Pancreas (tissue), 10 donors: ENCODE results near the gene FCRL4. TPM values are rescaled to one million over a fixed set of nuclear protein-coding genes. Genes with fewer than 3 reads are reported as not detected.

Experiments
- ATAC-seq, 4 donors: fragments of 200-7000 bp; cut with Tn5 transposase; one replicate each; pipeline versions ENCODE4 v1.8.0 to v1.9.1; 2020; ENCODE audit warnings: mild to moderate bottlenecking in 4 of 4, moderate library complexity in 4 of 4
- DNase-seq, 6 donors: peaks; one replicate each; pipeline ENCODE4 v3.0.0-alpha.2; 2020
- FAIRE-seq: peaks from 2 replicates; lab custom pipeline; 2012; peaks lifted over from hg19 to GRCh38; lab: Jason Lieb, UNC
- H3K27ac ChIP-seq, 4 donors: fragments of 200-600 bp; sonication (generic); 1 replicate in 3 of 4; 2 replicates in 1 of 4; pipeline versions ENCODE4 v1.5.0 to v1.8.0; 2020
- H3K27me3 ChIP-seq, 4 donors: fragments of 200-600 bp; one replicate each; pipeline ENCODE4 v1.8.0; 2021
- H3K36me3 ChIP-seq, 3 donors: fragments of 200-600 bp; sonication (generic) in 1 of 3; one replicate each; pipeline versions ENCODE4 v1.5.0 to v1.8.0; 2020 to 2021
- H3K4me1 ChIP-seq, 3 donors: fragments of 200-600 bp; one replicate each; pipeline ENCODE4 v1.8.0; 2021
- H3K4me3 ChIP-seq, 4 donors: fragments of 200-600 bp; sonication (generic) in 2 of 4; one replicate each; pipeline versions ENCODE4 v1.5.0 to v1.8.0; 2020 to 2021
- H3K9me3 ChIP-seq, 4 donors: fragments of 200-600 bp; one replicate each; pipeline ENCODE4 v1.8.0; 2021
- WGBS, 2 donors: extraction: QIAGEN DNeasy Blood & Tissue Kit; methylation state at CpG; one replicate each; pipeline ENCODE4 v1.1.7; 2013; 5-methylcytosine and 5-hydroxymethylcytosine counted together
- intact Hi-C, 3 donors: fragments of 100-400 bp; cut with DNase I; formaldehyde crosslinking; loops; one replicate each; pipeline versions ENCODE4 v1.11.1 to v1.14.2; 2022
- polyA plus RNA-seq, 2 donors: library from polyadenylated mRNA; stranded (reverse); fragments of 200-250 nt; gene quantifications; one replicate each; pipeline ENCODE4 v1.2.3, GENCODE V29; 2013
- total RNA-seq, 6 donors: library from RNA; stranded (reverse); fragmentation: NEBNext Ultra II Directional in 4 of 6; extraction: Animal tissue kit (Norgen Biotek cat#: 25700) in 4 of 6; gene quantifications; one replicate each; pipeline versions ENCODE4 v1.2.1 to v1.2.4, GENCODE V29; 2021 to 2023
- TF ChIP-seq, protein P1 (sequence below), 4 donors: fragments of 200-600 bp; sonication (generic) in 3 of 4; IDR thresholded peaks; one replicate each; pipeline versions ENCODE4 v1.5.0 to v1.8.0; 2021; ENCODE audit warnings: antibody characterized with exemption in 4 of 4
- donor health status: healthy with polysubstance abuse.
- donor health status: DM: no; HTN: no; CAD: no; lungs with moderate emphysema.
- donor health status: DM: no; HTN: no; CAD: no.
- donor health status: control.
- donor health status: control.
- donor health status: Bipolar disorder and iron deficiency.
- donor health status: DM: yes; HTN: yes; CAD: no.
- donor health status: DM: no; HTN: no; CAD: no.
- donor health status: DM: no; HTN: no; CAD: no.
- donor health status: DM: yes; HTN: yes; CAD: no.

Gene FCRL4
- total RNA-seq (not detected), polyA plus RNA-seq (not detected)

DNA sequence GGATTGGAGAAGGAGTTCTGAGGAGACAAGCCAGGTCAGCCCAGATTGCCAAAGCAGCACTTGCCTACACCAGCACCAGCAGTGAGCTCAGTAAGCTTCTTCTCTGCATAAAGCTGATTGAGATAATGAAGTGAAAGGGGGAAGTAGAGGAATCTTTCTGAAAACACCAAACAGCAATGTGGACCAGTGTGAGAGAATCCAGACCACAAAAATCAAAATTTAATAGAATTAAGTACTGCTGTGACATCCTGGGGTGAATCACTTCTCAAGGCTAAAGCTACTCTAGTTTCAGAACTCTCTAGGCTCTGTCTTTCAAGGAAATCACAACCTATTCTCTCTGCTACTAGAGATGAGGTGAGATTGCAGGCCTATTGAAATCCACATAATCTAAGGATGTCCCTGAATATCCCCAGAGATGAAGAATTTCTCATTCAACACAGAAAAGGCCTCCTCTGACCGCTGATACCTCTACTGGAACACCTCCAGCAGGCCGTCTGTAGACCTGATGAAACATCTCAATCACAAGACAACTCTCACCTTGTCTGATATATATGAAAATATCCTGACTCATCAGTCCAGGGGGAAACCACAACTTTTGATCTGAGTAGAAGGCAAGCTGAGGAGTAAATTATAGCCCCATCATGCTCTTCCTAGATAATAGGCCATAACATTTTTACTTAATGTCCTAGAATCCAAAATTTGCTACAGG lies at the start of gene FCRL4:
Gene FCRL4 (minus strand): TSS at position 127 of the 709 bp plus-strand sequence. CDS start 141 bp downstream, outside the sequence.
- no peaks in the 10 kb centered on the region for H3K4me1 ChIP-seq
- no peak within 1 kb of the TSS for H3K4me3 ChIP-seq
- no peak within 1 kb of the TSS for H3K27ac ChIP-seq
- TF ChIP-seq, protein P1, sequence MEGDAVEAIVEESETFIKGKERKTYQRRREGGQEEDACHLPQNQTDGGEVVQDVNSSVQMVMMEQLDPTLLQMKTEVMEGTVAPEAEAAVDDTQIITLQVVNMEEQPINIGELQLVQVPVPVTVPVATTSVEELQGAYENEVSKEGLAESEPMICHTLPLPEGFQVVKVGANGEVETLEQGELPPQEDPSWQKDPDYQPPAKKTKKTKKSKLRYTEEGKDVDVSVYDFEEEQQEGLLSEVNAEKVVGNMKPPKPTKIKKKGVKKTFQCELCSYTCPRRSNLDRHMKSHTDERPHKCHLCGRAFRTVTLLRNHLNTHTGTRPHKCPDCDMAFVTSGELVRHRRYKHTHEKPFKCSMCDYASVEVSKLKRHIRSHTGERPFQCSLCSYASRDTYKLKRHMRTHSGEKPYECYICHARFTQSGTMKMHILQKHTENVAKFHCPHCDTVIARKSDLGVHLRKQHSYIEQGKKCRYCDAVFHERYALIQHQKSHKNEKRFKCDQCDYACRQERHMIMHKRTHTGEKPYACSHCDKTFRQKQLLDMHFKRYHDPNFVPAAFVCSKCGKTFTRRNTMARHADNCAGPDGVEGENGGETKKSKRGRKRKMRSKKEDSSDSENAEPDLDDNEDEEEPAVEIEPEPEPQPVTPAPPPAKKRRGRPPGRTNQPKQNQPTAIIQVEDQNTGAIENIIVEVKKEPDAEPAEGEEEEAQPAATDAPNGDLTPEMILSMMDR (IDR thresholded peaks at IDR 0.05) = no peak
- DNase-seq (no peak), FAIRE-seq (no peak), ATAC-seq (no peak)
- H3K9me3 ChIP-seq = no peaks in the 10 kb centered on the region
- peaks cover 0 to 4% (median 0%) of the 10 kb centered on the region in 4 donors for H3K27me3 ChIP-seq
- intact Hi-C loops = no loop called here
- 68 to 77% methylated on average over 2 of the region's 2 CpGs for WGBS, 2 donors
- no peaks in the 10 kb centered on the region for H3K36me3 ChIP-seq

DNA sequence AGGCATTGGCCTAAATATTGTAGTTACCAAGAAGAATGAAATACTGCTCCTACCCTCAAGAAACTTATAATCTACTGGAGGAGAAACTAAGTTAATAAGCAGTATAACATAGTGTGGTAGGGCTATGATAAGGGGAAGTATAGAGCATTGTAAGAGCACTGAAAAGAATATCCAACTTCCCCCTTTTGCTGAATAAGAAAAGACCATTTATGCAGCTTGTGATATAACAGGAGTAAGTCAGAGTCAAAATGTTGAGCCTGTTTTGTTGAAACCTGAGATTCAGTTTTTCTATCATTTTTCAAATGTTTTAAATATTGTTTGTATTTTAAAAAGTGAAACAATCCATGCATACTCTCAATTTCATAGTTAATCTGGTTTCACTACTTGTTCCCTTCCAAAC lies 48.3 kb upstream of the FCRL4 start:
- no peaks in the 10 kb centered on the region for H3K9me3 ChIP-seq
- no peak overlapping the region for H3K27ac ChIP-seq
- H3K4me1 ChIP-seq = no peaks in the 10 kb centered on the region
- no peak overlapping the region for H3K4me3 ChIP-seq
- ATAC-seq (no peak), DNase-seq (no peak), FAIRE-seq (no peak)
- intact Hi-C loops = no loop called here
- no peaks in the 10 kb centered on the region for H3K36me3 ChIP-seq
- no peaks in the 10 kb centered on the region for H3K27me3 ChIP-seq
- TF ChIP-seq, protein P1 (IDR thresholded peaks at IDR 0.05) = no peak

DNA sequence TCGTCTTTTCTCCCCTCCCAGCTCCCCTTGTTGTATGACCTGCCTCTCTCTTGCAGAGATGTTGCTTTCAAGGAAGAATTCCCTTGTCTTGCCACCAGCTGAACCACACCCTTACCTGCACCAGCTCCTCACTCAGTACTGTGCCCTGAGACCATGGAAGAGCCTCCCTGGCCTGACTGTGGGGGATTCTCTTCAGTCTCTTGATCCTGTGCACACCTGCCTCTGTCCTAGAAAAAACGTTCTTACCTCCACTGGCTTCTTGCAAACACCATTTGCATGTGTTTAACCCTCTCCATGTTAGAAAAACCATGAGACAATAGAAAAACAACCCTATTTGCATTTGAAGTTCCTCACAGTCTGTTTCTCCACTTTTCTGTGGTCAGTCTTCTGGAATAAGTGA lies 43.3 kb upstream of the FCRL4 start:
- DNase-seq = no peak
- H3K9me3 ChIP-seq = no peaks in the 10 kb centered on the region
- no peak for ATAC-seq
- no peak for FAIRE-seq
- WGBS, 2 donors = 27 to 28% methylated on average over 2 of the region's 2 CpGs
- H3K36me3 ChIP-seq = no peaks in the 10 kb centered on the region
- no peaks in the 10 kb centered on the region for H3K27me3 ChIP-seq
- no peak overlapping the region for H3K27ac ChIP-seq
- no peak overlapping the region for H3K4me3 ChIP-seq
- TF ChIP-seq, protein P1 (IDR thresholded peaks at IDR 0.05) = no peak
- no peaks in the 10 kb centered on the region for H3K4me1 ChIP-seq
- intact Hi-C loops = no loop called here

DNA sequence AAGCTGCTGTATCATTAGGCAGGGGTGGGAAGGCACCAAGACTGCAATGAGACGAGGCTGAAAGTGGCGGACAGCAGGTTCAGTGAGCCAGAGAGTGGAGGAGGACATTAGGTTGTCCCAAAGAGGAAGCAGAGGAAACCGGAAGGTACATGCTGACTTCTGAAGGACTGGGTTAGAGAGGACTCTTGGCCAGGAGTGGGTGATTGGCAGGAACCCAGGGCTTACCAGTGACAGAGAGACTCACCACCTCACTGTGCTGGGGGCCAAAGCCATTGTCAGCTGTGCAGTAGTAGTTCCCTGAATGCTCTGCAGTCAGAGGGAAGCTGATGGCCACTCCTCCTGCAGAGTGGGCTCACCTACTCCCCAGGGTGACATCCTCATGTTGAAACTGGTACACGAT lies 41.9 kb upstream of the FCRL4 start:
- no peaks in the 10 kb centered on the region for H3K4me1 ChIP-seq
- TF ChIP-seq, protein P1 (IDR thresholded peaks at IDR 0.05) = no peak
- intact Hi-C loops = no loop called here
- ATAC-seq (no peak), DNase-seq (no peak), FAIRE-seq (no peak)
- no peaks in the 10 kb centered on the region for H3K36me3 ChIP-seq
- WGBS, 2 donors = 45 to 49% methylated on average over 4 of the region's 4 CpGs
- H3K4me3 ChIP-seq = no peak overlapping the region
- H3K9me3 ChIP-seq = no peaks in the 10 kb centered on the region
- no peaks in the 10 kb centered on the region for H3K27me3 ChIP-seq
- no peak overlapping the region for H3K27ac ChIP-seq

DNA sequence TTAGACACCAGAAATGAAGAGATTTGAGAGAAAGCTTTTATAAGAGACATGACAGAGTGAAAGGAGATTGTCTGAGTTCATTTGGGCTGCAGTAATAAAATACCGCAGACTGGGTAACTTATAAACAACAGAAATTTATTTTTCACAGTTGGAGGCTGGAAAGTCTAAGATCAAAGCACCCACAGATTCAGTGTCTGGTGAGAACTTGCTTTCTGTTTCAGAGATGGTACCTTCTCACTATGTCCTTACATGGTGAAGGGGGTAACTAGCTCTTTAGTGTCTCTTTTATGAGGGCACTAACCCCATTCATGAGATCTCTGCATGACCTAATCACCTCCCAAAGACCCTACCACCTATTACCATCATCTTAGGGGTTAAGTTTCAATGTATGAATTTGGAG lies 30.9 kb upstream of the FCRL4 start:
- FAIRE-seq = no peak
- Histone ChIP-seq H3K9me3 (no peaks in the 10 kb centered on the region), H3K4me1 (no peaks in the 10 kb centered on the region), H3K36me3 (no peaks in the 10 kb centered on the region), H3K4me3 (no peak overlapping the region), H3K27me3 (no peaks in the 10 kb centered on the region), H3K27ac (no peak overlapping the region)
- TF ChIP-seq, protein P1 (IDR thresholded peaks at IDR 0.05) = no peak
- no peak for ATAC-seq
- WGBS, 2 donors = 88 to 100% methylated on average over 1 of the region's 1 CpG
- intact Hi-C loops = no loop called here
- DNase-seq = no peak
